Measurements from ENCODE around the gene CLDN5.
A peak's percentile ranks its signal among the peaks of the same experiment; 100 is the strongest.
"Not testable (repeated sequence)": the region's sequence is repeated elsewhere in the genome, so short reads cannot be mapped to it uniquely, and the experiment has no call there.

CLDN5 gene
- 0 to 0.08 (median 0) reads per million in 4 donors for total RNA-seq

DNA sequence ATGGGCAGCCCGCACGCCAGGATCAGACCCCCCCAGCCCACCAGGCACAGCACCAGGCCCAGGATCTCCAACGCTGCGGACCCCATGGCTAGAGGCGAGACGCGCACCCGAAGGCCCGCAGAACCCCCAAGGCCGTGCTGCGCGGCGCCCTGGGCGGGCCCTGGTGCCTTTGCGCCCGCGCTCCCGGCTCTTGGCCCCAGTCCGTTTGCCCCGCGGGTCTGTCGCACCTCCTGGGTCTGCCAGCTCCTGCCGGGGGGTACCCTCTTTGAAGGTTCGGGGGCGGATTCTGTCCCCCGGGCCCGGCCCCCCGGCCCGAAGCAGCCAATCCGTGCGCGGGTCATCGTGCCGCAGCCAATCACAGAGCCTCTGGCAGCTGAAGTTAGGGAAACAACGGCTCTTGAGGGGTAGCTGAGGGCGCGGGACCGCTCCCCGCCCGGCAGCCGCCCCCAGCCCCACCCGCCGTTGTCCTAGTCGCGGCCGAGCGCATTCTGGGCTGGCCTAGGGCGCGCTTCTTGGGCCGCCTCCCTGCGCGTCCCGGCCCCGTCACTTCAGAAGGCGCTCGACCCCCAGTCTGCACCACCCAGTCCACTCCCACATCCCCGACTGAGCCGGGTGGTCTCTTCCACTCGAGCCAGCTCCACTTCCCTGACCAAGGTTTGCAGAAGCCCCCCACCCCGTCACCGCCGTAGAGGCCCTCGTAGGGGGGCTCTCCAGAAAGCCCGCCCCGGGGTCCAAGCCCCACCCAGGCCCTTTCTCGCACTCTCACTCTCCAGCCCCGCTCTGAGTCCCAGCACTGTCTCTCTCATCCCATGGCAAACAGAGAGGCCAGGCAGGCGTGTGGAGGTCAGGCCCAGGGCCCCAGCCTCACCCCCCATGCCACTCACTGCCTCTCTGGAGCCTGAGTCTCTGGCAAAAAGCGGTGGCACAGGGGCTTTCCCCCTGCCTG, at the start of gene CLDN5:
Gene CLDN5, minus strand, starts transcription at position 241 of the 946 bp plus-strand sequence. Its CDS starts 155 bp downstream, at position 86.
- DNase-seq, result peak in 1 of 5 donors; percentile 11

DNA sequence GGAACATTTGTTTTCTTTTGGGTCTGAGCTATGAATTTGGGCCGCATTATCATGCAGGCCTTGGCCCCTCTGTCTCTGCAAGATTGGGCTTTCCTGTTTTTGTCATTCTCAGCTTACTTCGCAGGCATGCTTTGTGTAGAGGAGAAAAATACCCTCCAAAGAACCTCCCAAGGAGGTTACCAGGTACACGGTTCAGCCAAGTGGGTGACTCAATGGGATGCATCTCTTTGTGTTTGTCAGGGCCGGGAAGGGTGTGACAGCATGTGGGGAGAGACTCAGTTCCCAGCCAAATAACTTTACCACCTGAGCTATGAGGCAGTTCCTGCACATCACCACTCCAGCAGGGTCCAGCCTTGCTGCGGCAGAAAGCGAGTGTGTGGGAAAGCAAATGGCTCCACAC, 47.8 kb upstream of the CLDN5 start:
- DNase-seq, result no peak

GRCh38 chr22:19571207-19571795, 47.1 kb upstream of the CLDN5 start:
- DNase-seq, result no peak

GRCh38 chr22:19569976-19570375, 45.8 kb upstream of the CLDN5 start:
- DNase-seq, result no peak

- no peak for DNase-seq
Measured at GRCh38 chr22:19569276-19569640, 45.0 kb upstream of the CLDN5 start.

- DNase-seq, result no peak
Measured at GRCh38 chr22:19568337-19569275, 44.4 kb upstream of the CLDN5 start.

DNA sequence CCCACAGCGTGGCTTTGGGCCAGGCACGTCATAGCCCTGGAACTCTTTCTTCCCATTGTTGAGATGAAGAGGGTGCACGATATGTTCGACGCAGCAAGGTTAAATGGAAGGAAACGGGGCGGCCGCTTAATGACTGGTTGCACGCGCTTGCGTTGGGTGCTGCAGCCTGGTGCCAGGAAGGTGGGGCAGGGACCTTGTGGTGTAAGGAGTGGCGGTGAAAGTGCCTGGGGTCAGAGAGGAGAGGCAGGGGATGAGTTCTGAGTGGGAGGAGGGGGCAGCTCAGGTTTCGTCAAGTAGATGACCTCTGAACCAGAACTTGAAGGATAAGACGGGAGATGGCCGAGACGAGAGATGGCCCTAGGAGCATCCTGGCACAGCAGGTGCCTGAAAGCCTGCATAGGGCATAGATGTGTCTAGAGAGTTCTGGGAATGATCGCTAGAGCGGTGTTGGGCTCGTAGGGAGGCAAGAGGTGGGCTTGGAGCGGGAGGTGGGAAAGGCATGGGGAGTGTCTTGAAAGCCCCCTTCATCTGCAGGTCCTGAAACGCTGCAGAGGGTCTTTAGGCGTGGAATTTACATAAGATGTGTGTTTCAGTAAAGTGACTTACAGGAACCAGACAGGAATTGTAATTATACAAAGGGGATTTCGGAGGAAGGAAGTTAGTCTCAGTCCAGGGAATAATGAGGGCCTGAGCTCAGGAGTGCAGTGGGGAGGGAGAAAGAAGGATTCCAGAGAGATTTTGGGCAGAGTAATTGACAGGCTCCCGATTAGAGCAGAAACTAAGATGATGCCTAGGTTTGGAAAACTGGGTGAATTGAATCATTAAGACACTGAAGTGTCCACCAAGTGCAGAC, 43.2 kb upstream of the CLDN5 start:
- no peak for DNase-seq

- DNase-seq, result no peak
Measured at GRCh38 chr22:19566279-19567156, 42.3 kb upstream of the CLDN5 start.

DNA sequence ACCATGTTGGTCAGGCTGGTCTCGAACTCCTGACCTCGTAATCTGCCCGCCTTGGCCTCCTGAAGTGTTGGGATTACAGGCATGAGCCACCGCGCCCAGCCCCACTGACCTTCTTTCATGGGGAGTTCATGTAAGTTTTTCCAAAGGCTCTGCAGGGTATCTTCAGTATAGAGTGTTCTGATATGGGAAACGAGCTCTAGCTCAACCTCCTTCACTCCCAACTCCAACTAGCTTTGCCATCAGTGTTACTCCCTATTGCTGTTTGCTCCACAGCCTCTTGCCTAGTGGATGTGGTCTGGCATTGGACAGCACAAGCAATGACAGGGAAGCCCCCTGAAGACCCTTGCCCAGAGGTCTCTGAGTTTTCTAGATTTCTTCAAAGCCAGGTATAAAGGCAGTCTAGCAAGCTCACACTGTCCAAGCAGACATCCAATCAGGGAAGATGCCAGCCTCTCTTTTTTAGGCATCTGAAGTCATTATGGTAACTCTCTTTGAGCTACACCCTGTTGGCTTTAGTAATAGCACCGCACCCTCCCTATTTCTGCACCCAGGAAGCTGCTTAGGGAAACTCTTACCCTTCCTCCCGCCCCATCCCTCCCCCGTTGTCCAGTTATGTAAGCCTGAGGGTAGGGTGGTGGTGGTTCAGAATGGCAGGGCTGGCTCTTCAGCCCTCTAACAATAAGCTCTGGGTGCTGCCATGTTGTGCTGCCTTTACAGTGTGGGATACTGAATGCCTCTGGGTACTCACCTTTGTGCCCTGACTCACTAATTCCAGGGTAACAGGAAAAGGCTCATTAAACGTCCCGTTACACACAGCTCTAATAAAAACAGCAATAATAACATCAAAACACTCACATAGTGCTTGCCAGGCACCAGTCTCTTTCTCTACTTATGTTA, 41.4 kb upstream of the CLDN5 start:
- no peak for DNase-seq

DNA sequence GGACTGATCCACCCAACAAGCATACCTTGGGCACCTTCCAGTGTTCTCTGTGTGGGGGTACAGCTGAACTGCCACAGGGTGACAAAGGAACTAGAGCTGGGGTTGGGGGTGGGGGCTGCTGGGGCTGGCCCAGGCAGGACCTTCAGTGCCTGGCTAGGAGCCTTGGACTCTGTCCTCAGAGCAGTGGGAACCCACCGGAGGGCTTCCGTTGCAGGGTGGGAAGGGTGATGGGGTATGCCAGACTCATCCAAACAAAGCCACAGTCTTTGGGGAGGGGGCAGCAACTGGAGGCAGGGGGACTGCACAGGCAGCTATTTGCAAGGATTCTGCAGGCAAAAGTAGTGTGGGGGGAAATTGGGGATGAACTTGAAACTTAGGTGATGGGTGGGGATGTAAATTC, 35.7 kb upstream of the CLDN5 start:
- DNase-seq, result no peak

GRCh38 chr22:19559324-19559811, 35.2 kb upstream of the CLDN5 start:
- DNase-seq, result no peak

DNA sequence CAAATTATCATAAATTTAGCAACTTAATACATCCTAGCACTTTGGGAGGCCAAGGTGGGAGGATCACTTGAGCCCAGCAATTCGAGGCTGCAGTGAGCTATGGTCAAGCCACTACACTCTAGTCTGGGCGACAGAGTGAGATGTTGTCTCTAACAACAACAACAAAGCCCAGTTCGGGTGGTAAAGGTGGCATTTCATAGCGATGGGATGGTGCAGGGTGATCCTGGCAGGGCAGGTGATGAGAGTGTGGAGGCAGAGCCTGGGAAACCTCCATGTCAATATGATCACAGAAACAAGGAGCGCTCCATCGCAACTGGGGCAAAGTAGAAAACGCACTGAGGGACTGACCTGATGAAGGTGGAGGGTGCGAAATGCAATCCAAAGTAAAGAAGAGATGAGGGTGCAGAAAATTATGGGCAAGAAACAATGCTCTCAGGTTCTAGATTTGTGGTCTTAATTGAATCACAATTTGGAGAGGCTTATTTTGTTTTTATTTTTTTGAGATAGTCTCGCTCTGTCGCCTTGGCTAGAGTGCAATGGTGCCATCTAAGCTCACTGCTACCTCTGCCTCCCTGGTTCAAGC, 32.8 kb upstream of the CLDN5 start:
- DNase-seq, result no peak

DNA sequence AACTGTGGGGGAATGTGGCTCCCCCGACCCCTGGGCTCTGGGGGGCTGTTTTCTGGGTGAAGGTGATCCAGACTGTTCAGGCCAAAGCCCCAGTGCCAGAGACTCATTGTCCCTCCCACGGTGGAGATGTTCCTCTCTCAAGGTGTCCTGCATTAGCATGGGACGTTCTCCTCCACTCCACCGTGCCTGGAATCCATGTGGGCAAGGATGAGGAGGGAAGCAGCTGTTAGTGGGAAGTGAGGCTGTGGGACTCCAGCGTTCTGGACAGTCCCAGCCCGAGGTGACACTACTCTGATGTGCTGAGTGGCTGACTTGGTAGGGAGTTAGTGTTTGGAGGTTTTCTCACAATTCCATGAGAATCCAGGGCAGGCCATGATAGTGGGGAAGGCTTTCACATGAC, 31.4 kb upstream of the CLDN5 start:
- no peak for DNase-seq

- DNase-seq, result no peak
Measured at GRCh38 chr22:19554834-19555404, 30.7 kb upstream of the CLDN5 start.

GRCh38 chr22:19553201-19553600, 29.0 kb upstream of the CLDN5 start:
- DNase-seq, result no peak

- DNase-seq, result no peak
Measured at GRCh38 chr22:19550382-19550781, 26.2 kb upstream of the CLDN5 start.

- no peak for DNase-seq
Measured at GRCh38 chr22:19549428-19549827, 25.2 kb upstream of the CLDN5 start.

DNA sequence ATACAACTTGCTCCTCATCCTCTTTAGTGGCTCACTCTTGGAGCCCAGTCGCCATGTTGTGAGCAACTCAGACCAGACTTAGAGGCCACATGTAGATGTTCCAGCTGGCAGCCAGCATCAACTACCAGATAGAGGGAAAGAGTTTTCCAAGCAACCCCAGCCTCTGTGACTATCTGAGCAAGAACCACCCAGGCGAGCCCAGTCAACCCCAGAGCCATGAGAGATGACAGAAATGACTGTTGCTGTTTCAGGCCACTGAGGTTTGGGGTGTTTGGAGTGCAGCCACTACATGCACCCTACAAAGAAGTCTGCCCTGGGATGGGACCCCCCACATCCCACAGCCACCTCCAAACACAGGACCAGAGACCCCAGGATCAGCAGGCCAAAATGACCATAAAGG, 24.8 kb upstream of the CLDN5 start:
- no peak for DNase-seq

GRCh38 chr22:19548427-19548826, 24.2 kb upstream of the CLDN5 start:
- DNase-seq, result not testable (repeated sequence)

Data from T-helper 1 cell (primary cell).